HCT116 (cell line): ENCODE results near the gene FOXN3. TPM values are rescaled to one million over a fixed set of nuclear protein-coding genes. Genes with fewer than 3 reads are reported as not detected.

Source experiments
- ATAC-seq: fragments of 200-7000 bp; cut with Tn5 transposase; 2 replicates; pipeline ENCODE4 v1.9.1; 2020; ENCODE audit warnings: mild to moderate bottlenecking, moderate library complexity
- BruUV-seq: library from RNA; stranded (reverse); fragments of 400-500 nt; replicated peaks from 2 replicates; lab custom pipeline; 2021; lab: Mats Ljungman, UMichigan
- CTCF ChIA-PET: fragments of 300-600 bp; sonication (Branson Sonifier 250); formaldehyde crosslinking; loops from one replicate; lab custom pipeline; 2021; ENCODE audit warnings: antibody characterized with exemption; lab: Charles Lee
- POLR2A ChIA-PET: fragments of 300-600, 350-600 bp; sonication (Branson Sonifier 250); formaldehyde crosslinking; loops from one replicate; lab custom pipeline; 2021; ENCODE audit warnings: antibody characterized with exemption; lab: Charles Lee
- RAD21 ChIA-PET, 2 experiments: fragments of 300-600 bp; sonication (Branson Sonifier 250); formaldehyde crosslinking; loops; one replicate each; lab custom pipeline; 2023; ENCODE audit warnings: low total read pairs in 2 of 2; ENCODE audit not compliant: uncharacterized antibody in 2 of 2, unreplicated experiment in 2 of 2, low non-redundant PET in 1 of 2; lab: Charles Lee
- DNase-seq: peaks from one replicate; pipeline ENCODE4 v3.0.0-alpha.2; 2010; ENCODE audit warnings: low read depth, low spot score
- H2AFZ ChIP-seq: fragments of 200-600 bp; shearing (Covaris generic), sonication (generic); 2 replicates; pipeline ENCODE4 v1.6.1; 2017; ENCODE audit warnings: low read depth, mixed run types, mixed read lengths, antibody characterized with exemption, low read length; ENCODE audit not compliant: poor library complexity, severe bottlenecking
- H3K27ac ChIP-seq: 2 replicates; pipeline ENCODE4 v1.5.1; 2012; ENCODE audit warnings: low read depth, low read length
- H3K27me3 ChIP-seq: fragments of 200-600 bp; sonication (generic); 2 replicates; pipeline ENCODE4 v1.6.1; 2016; ENCODE audit warnings: mixed run types, low read length, mixed read lengths; ENCODE audit not compliant: insufficient read depth
- H3K36me3 ChIP-seq, 2 experiments: fragments of 200-500 bp in 1 of 2; fragments of 200-600 bp in 1 of 2; sonication (Bioruptor generic) in 1 of 2; sonication (generic) in 1 of 2; 2 replicates each; pipeline versions ENCODE4 v1.5.1 to v1.6.1; 2014 to 2016; ENCODE audit warnings: low read length in 2 of 2, inconsistent platforms in 1 of 2, mixed read lengths in 1 of 2, mixed run types in 1 of 2; ENCODE audit not compliant: insufficient read depth in 2 of 2, control insufficient read depth in 1 of 2
- H3K4me1 ChIP-seq, 2 experiments: fragments of 200-600 bp in 1 of 2; sonication (generic) in 1 of 2; 2 replicates each; pipeline versions ENCODE4 v1.5.1 to v1.6.1; 2012 to 2017; ENCODE audit warnings: low read length in 2 of 2, inconsistent platforms in 1 of 2, mild to moderate bottlenecking in 1 of 2, mixed read lengths in 1 of 2, mixed run types in 1 of 2, moderate library complexity in 1 of 2; ENCODE audit not compliant: insufficient read depth in 2 of 2, control insufficient read depth in 1 of 2
- H3K4me2 ChIP-seq: fragments of 200-600 bp; sonication (generic); 2 replicates; pipeline ENCODE4 v1.6.1; 2017; ENCODE audit warnings: mixed run types, low read length, mixed read lengths
- H3K4me3 ChIP-seq, 2 experiments: fragments of 200-600 bp in 1 of 2; sonication (generic) in 1 of 2; replicated peaks in 1 of 2; 2 replicates each; pipeline ENCODE4 v1.5.1; 2011 to 2016; ENCODE audit warnings: low read length in 2 of 2, control low read depth in 1 of 2, low read depth in 1 of 2, mild to moderate bottlenecking in 1 of 2, mixed read lengths in 1 of 2, mixed run types in 1 of 2
- H3K79me2 ChIP-seq: fragments of 200-600 bp; sonication (generic); 2 replicates; pipeline ENCODE4 v1.6.1; 2017; ENCODE audit warnings: mild to moderate bottlenecking, mixed run types, low read length, moderate library complexity, mixed read lengths; ENCODE audit not compliant: insufficient read depth
- H3K9ac ChIP-seq: fragments of 200-600 bp; sonication (generic); 2 replicates; pipeline ENCODE4 v1.6.1; 2016; ENCODE audit warnings: low read length, mixed read lengths
- H3K9me2 ChIP-seq: fragments of 200-600 bp; sonication (generic), shearing (Covaris generic); 2 replicates; pipeline ENCODE4 v1.6.1; 2017; ENCODE audit warnings: mixed run types, mild to moderate bottlenecking, moderate library complexity; ENCODE audit not compliant: insufficient read depth
- H3K9me3 ChIP-seq, 2 experiments: fragments of 200-500 bp in 1 of 2; fragments of 200-600 bp in 1 of 2; sonication (Bioruptor generic) in 1 of 2; sonication (generic) in 1 of 2; 2 replicates each; pipeline ENCODE4 v1.6.1; 2014 to 2017; ENCODE audit warnings: low read length in 2 of 2, mixed read lengths in 2 of 2, inconsistent platforms in 1 of 2, low read depth in 1 of 2, mild to moderate bottlenecking in 1 of 2, mixed run types in 1 of 2, moderate library complexity in 1 of 2; ENCODE audit not compliant: control insufficient read depth in 1 of 2, insufficient read depth in 1 of 2
- H4K20me1 ChIP-seq: fragments of 200-600 bp; sonication (generic), shearing (Covaris generic); 2 replicates; pipeline ENCODE4 v1.6.1; 2017; ENCODE audit warnings: mixed run types, mild to moderate bottlenecking, moderate library complexity; ENCODE audit not compliant: insufficient read depth
- EZH2phosphoT487 ChIP-seq: fragments of 200-600 bp; IDR thresholded peaks from 2 replicates; pipeline ENCODE4 v1.6.1; 2018; ENCODE audit warnings: antibody characterized with exemption, borderline replicate concordance
- FOSL1 ChIP-seq: IDR thresholded peaks from 2 replicates; pipeline ENCODE4 v1.6.1; 2012; ENCODE audit warnings: low read depth
- JUND ChIP-seq: IDR thresholded peaks from 2 replicates; pipeline ENCODE4 v1.6.1; 2012
- ZNF274 ChIP-seq: fragments of 200-500 bp; sonication (Bioruptor generic); IDR thresholded peaks from 2 replicates; pipeline ENCODE4 v1.6.1; 2014; ENCODE audit warnings: mild to moderate bottlenecking, low read depth, low read length, inconsistent platforms
- intact Hi-C: fragments of 100-400 bp; cut with micrococcal nuclease; formaldehyde crosslinking; loops from 2 replicates; pipeline ENCODE4 v1.10.0; 2022
- total RNA-seq: library from RNA; stranded (reverse); gene quantifications from one replicate; pipeline ENCODE4 v1.2.1, GENCODE V29; 2021; ENCODE audit not compliant: unreplicated experiment
- TF ChIP-seq, protein P1 (sequence below): IDR thresholded peaks from 2 replicates; pipeline ENCODE4 v1.6.1; 2012; ENCODE audit warnings: low read depth

Gene FOXN3
- total RNA-seq, 1 experiment from 2014 or later: 20.0 TPM

DNA sequence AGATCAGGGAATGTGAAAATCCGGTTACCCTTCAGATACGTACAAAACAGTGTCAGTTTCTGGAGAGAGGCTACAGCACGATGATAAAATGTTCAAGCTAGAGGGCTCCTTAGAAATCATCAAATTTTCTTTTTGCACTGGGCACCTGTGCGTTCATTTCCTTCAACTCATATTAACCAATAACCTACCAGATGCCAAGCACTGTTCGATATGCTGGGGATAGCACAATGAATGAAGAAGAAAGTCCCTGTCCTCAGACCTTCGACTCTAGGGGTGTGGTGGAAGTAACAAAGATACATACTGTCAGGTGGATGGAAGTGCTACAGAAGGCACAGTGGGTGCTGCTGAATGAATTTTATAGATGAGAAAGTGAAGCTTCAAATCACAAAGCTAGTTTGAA is 172.3 kb downstream of the FOXN3 start (continued):
- TF ChIP-seq, protein P1, sequence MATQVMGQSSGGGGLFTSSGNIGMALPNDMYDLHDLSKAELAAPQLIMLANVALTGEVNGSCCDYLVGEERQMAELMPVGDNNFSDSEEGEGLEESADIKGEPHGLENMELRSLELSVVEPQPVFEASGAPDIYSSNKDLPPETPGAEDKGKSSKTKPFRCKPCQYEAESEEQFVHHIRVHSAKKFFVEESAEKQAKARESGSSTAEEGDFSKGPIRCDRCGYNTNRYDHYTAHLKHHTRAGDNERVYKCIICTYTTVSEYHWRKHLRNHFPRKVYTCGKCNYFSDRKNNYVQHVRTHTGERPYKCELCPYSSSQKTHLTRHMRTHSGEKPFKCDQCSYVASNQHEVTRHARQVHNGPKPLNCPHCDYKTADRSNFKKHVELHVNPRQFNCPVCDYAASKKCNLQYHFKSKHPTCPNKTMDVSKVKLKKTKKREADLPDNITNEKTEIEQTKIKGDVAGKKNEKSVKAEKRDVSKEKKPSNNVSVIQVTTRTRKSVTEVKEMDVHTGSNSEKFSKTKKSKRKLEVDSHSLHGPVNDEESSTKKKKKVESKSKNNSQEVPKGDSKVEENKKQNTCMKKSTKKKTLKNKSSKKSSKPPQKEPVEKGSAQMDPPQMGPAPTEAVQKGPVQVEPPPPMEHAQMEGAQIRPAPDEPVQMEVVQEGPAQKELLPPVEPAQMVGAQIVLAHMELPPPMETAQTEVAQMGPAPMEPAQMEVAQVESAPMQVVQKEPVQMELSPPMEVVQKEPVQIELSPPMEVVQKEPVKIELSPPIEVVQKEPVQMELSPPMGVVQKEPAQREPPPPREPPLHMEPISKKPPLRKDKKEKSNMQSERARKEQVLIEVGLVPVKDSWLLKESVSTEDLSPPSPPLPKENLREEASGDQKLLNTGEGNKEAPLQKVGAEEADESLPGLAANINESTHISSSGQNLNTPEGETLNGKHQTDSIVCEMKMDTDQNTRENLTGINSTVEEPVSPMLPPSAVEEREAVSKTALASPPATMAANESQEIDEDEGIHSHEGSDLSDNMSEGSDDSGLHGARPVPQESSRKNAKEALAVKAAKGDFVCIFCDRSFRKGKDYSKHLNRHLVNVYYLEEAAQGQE: no peak

DNA sequence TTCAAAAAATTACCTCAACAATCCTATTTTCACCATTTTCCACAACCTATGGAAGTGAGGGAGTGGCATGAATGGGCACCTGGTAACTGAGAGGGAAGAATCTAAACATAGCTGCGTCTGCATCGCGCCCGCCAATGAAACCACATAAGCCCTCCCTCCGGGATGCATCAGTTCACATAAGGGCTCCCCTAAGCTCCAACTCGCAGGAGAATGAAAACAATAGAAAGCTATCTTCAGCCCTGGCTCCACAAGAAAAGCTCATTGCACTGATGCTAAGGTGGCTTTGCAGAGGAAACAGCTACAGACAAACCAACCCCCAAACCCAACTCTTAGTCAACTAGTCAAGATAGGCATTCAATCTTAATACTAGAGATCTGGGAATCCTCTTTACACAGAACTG is 173.3 kb downstream of the FOXN3 start:
- Histone ChIP-seq H3K27me3 (no peaks in the 10 kb centered on the region), H3K9me3 (no peaks in the 10 kb centered on the region), H2AFZ (no peak overlapping the region), H3K4me1 (no peaks in the 10 kb centered on the region), H3K36me3 (no peaks in the 10 kb centered on the region), H3K9ac (no peak overlapping the region), H3K4me3 (no peak overlapping the region), H3K79me2 (no peaks in the 10 kb centered on the region), H3K4me2 (no peak overlapping the region), H4K20me1 (no peaks in the 10 kb centered on the region), H3K27ac (no peak overlapping the region), H3K9me2 (no peaks in the 10 kb centered on the region)
- DNase-seq (no peak), ATAC-seq (no peak)
- no TSS peak for BruUV-seq
- ChIA-PET RAD21 (no interaction called here), CTCF (no interaction called here), POLR2A (no interaction called here)
- TF ChIP-seq JUND: no peak
- TF ChIP-seq ZNF274: no peak
- TF ChIP-seq, protein P1: no peak
- no peak for TF ChIP-seq FOSL1
- TF ChIP-seq EZH2phosphoT487: no peak
- intact Hi-C loops: loop anchor here (5.0 to 10.0 kb wide), 2 partner anchors 201 to 521 kb away; no protein-coding TSS in a partner anchor
